Measurements from ENCODE around the gene SELENON. TPM values are rescaled to one million over a fixed set of nuclear protein-coding genes. Genes with fewer than 3 reads are reported as not detected.

The SELENON gene
- total RNA-seq, 1 donor from 2014 or later: 126 TPM

DNA sequence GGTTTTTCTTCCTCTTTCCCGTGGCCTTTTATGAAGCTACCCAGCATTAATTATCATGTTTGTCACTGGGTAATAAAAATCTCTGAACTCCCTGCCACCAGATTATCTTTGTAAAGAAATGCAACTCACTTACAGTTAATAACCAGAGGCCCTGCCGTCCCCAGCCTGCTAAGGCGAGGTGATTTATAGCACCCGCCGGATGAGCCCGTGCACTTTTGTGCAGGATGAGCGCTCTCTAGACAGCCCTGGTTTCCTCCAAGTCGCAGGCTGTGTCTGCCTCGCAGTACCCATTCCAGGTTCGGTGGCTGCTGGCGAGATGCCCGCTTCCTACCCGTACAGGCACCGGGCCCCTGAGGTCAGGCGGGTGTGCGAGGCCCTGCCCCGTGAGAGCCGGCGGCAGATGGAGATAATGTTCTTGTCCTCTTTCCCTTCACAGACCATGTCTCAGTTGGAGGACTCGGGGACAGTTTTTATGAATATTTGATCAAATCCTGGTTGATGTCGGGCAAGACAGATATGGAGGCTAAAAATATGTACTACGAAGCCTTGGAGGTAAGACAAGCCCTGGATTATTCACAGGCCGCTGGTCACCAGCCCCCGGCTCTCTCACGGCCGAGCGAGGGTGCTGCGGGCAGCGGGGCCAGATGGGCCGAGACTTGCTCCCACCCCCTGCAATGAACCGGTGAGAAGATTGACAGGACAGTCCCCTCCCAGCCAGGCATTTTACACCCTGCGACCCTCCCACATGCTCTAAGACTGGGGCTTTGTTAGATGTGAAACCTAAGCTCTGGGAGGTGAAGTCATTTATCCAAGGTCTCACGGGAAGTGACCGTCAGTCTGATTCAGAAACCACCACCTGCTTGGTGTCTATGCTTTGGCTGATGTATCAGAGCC is 28.5 kb upstream of the SELENON start:
- H3K4me3 Mint-ChIP-seq (ENCODE audit: unreplicated experiment): no peak overlapping the region
- DNase-seq (ENCODE audit: extremely low spot score, unreplicated experiment): no peak
- no peak overlapping the region for H3K27ac Mint-ChIP-seq (ENCODE audit: unreplicated experiment)

DNA sequence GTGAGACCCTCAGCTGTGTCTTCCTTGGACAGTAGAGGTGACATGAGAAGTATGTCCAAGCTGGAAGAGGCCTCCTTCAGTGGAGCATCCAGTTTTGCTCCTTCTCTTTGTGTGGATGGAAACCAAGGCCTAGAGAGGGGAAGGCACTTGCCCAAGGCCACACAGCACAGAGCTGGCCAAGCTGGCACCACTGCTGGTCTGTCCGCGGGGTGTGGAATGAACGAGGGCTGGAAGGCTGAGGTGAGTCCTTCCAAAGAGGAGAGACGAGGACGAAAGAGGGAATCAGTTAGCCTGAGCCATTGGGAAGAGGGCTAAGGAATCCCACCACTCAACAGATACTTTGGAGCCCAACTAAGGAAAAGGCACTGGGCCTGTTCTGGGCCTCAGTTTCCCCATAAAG is 27.8 kb upstream of the SELENON start:
- Mint-ChIP-seq H3K27me3 (ENCODE audit: unreplicated experiment) (no peaks in the 10 kb centered on the region), H3K27ac (ENCODE audit: unreplicated experiment) (no peak overlapping the region), H3K4me3 (ENCODE audit: unreplicated experiment) (no peak overlapping the region)

More for the DNA sequence above, 28.5 kb upstream of the SELENON start:
- Mint-ChIP-seq H3K4me1 (ENCODE audit: unreplicated experiment) (peaks cover 27% of the 10 kb centered on the region), H3K9me3 (ENCODE audit: unreplicated experiment) (no peaks in the 10 kb centered on the region), H3K36me3 (ENCODE audit: unreplicated experiment) (peaks cover 40% of the 10 kb centered on the region), H3K27me3 (ENCODE audit: unreplicated experiment) (no peaks in the 10 kb centered on the region)
- TF ChIP-seq, protein P1, sequence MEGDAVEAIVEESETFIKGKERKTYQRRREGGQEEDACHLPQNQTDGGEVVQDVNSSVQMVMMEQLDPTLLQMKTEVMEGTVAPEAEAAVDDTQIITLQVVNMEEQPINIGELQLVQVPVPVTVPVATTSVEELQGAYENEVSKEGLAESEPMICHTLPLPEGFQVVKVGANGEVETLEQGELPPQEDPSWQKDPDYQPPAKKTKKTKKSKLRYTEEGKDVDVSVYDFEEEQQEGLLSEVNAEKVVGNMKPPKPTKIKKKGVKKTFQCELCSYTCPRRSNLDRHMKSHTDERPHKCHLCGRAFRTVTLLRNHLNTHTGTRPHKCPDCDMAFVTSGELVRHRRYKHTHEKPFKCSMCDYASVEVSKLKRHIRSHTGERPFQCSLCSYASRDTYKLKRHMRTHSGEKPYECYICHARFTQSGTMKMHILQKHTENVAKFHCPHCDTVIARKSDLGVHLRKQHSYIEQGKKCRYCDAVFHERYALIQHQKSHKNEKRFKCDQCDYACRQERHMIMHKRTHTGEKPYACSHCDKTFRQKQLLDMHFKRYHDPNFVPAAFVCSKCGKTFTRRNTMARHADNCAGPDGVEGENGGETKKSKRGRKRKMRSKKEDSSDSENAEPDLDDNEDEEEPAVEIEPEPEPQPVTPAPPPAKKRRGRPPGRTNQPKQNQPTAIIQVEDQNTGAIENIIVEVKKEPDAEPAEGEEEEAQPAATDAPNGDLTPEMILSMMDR (IDR thresholded peaks at IDR 0.05): no peak

DNA sequence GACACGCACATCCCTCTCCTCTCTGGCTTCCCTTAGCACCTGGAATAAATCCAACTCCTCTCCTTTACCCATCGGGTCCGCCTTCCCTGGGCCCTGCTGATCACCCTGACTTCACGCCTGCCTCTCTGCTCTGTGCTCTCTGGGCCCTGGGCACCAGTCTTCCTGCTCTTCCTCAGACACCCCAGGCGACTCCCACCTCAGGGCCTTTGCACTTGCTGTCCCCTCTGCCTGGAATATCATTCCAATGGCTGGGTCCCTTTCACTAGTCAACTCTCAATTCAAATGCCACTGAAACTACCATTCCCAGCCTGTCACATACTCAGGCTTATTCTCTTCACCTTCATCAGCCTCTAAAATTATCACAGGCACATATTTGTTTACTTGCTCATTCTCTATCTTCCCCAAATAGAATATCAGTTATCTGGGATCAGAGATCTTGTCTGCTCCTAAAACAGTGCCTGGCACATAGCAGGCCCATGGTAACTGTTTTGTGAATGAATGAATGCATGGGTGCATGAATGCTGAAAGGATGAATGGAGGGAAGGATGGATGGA is 27.2 kb upstream of the SELENON start:
- no peaks in the 10 kb centered on the region for H3K9me3 Mint-ChIP-seq (ENCODE audit: unreplicated experiment)
- H3K27me3 Mint-ChIP-seq (ENCODE audit: unreplicated experiment): no peaks in the 10 kb centered on the region
- no peak overlapping the region for H3K4me3 Mint-ChIP-seq (ENCODE audit: unreplicated experiment)
- DNase-seq (ENCODE audit: extremely low spot score, unreplicated experiment): no peak
- TF ChIP-seq, protein P1 (IDR thresholded peaks at IDR 0.05): no peak
- H3K4me1 Mint-ChIP-seq (ENCODE audit: unreplicated experiment): peaks cover 27% of the 10 kb centered on the region
- H3K36me3 Mint-ChIP-seq (ENCODE audit: unreplicated experiment): peaks cover 43% of the 10 kb centered on the region
- no peak overlapping the region for H3K27ac Mint-ChIP-seq (ENCODE audit: unreplicated experiment)

More for the DNA sequence above, 27.8 kb upstream of the SELENON start:
- DNase-seq (ENCODE audit: extremely low spot score, unreplicated experiment): no peak
- TF ChIP-seq, protein P1 (IDR thresholded peaks at IDR 0.05): no peak
- H3K36me3 Mint-ChIP-seq (ENCODE audit: unreplicated experiment): peaks cover 40% of the 10 kb centered on the region
- no peaks in the 10 kb centered on the region for H3K9me3 Mint-ChIP-seq (ENCODE audit: unreplicated experiment)
- peaks cover 27% of the 10 kb centered on the region for H3K4me1 Mint-ChIP-seq (ENCODE audit: unreplicated experiment)

DNA sequence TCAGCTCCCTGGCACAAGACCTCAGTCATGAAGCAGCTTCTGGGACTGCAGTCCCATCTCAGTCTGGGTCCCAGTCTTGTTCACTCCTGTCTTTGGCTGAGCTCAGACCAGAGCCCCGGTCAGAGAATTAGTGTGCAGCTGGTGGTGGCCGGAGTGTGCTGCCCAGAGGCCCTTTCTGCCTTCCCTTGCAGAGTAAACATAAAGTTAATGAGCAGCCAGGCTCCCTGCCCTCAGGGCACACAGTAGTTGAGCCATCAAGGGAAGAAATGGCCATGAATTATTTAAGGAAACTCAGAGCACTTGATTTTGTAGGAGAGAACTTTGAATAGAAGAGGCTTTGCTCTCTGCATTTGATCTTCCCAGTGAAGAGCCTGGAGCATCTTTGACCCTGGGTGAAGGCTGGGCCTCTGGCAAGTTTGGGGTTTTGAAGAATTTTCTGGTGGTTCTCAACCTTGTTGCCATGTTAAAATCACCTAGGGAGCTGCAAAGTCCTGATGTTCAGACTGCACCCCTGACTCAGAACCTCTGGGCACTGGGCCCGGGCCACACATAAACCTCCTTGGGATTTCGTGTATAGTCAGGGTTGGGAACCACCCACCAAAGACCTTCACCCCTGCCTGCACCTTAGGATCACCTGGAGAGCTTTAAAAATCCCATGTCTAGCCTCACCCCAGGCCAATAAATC is 26.4 kb upstream of the SELENON start:
- H3K9me3 Mint-ChIP-seq (ENCODE audit: unreplicated experiment): no peaks in the 10 kb centered on the region
- no peak for DNase-seq (ENCODE audit: extremely low spot score, unreplicated experiment)
- TF ChIP-seq, protein P1 (IDR thresholded peaks at IDR 0.05): no peak

More for the DNA sequence above, 26.4 kb upstream of the SELENON start:
- no peak overlapping the region for H3K27ac Mint-ChIP-seq (ENCODE audit: unreplicated experiment)
- no peaks in the 10 kb centered on the region for H3K27me3 Mint-ChIP-seq (ENCODE audit: unreplicated experiment)
- peaks cover 27% of the 10 kb centered on the region for H3K4me1 Mint-ChIP-seq (ENCODE audit: unreplicated experiment)
- peaks cover 50% of the 10 kb centered on the region for H3K36me3 Mint-ChIP-seq (ENCODE audit: unreplicated experiment)
- H3K4me3 Mint-ChIP-seq (ENCODE audit: unreplicated experiment): no peak overlapping the region

Data from osteocyte (in vitro differentiated cells).